ENCODE results near the gene HESX1. TPM values are rescaled to one million over a fixed set of nuclear protein-coding genes. Genes with fewer than 3 reads are reported as not detected.

The HESX1 gene
- polyA plus RNA-seq, 1 donor from 2014 or later, result 4.8 TPM

Other genes with a start within 250 kb of the HESX1 start
- gene SPATA12, start 139.3 kb downstream of the HESX1 start, polyA plus RNA-seq, result not detected in 2 replicates
- 14.8 and 17.3 TPM in 2 replicates for gene IL17RD, start 34.6 kb downstream of the HESX1 start, polyA plus RNA-seq
- 25.9 and 28.8 TPM in 2 replicates for gene APPL1, start 27.8 kb upstream of the HESX1 start, polyA plus RNA-seq
- gene ASB14, start 92.7 kb upstream of the HESX1 start, polyA plus RNA-seq, result 0.51 TPM in 1 of 2 replicates, not detected in the other